SH-SY5Y (cell line): Measurements from ENCODE around the gene CD82.

Experiments
- GATA2 ChIP-seq: IDR thresholded peaks from 2 replicates; pipeline ENCODE4 v1.6.1; 2011; ENCODE audit warnings: mild to moderate bottlenecking, low read depth, low read length
- GATA3 ChIP-seq: IDR thresholded peaks from 2 replicates; pipeline ENCODE4 v1.6.1; 2011; ENCODE audit warnings: low read depth, mild to moderate bottlenecking, low read length, moderate library complexity

GRCh38 chr11:44602891-44603310 lies 37.4 kb downstream of the CD82 start:
- TF ChIP-seq GATA2 (no peak), GATA3 (no peak)
